Measurements from ENCODE around the gene SCYGR1.

DNA sequence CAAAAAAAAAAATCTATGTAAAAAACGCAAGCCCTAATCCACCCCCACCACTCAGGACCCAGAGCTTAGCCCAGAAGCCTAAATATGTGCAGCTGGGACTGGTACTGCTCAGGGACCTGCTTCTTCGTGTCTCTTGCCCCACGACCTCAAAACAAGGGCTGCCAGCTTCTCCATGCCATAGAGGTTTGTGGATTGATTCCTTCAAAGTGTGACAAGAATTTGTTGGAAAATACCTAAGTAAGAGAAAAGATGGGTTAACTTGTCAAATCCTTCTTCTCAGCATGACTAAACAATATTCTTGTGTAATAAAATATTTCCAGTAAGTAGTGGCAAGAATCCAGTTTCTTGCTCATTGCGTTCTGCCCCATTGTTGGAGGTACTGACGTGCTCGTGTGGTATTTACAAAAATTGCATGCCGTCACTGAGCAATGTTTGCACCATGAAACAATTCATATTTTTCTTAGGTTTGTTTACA lies 825 bp upstream of the SCYGR1 start:
- TF ChIP-seq POLR2A (IDR thresholded peaks at IDR 0.05; ENCODE audit: low read depth, low read length) (no peak), TAF1 (IDR thresholded peaks at IDR 0.05; ENCODE audit: borderline replicate concordance, low read depth, low read length) (no peak), POLR2AphosphoS5 (IDR thresholded peaks at IDR 0.05; ENCODE audit: low read depth, low read length) (no peak)
